Stimulated activated naive CD8-positive, alpha-beta T cell treated with anti-CD3 and anti-CD28 coated beads, Interleukin-15, Interleukin-2, amounts not matched to agents 100 ng/mL and 50 ng/mL, for 24 hours (primary cell): ENCODE data around the gene RADIL.
A peak's percentile ranks its signal among the peaks of the same experiment; 100 is the strongest.

ENCODE experiments used
- H3K27ac Mint-ChIP-seq: one replicate; pipeline ENCODE4 v1.8.0; 2021; ENCODE audit warnings: mild to moderate bottlenecking, mixed read lengths
- H3K27me3 Mint-ChIP-seq: one replicate; pipeline ENCODE4 v1.8.0; 2021; ENCODE audit warnings: mixed read lengths
- H3K36me3 Mint-ChIP-seq: one replicate; pipeline ENCODE4 v1.8.0; 2021; ENCODE audit warnings: low read depth, mixed read lengths
- H3K4me1 Mint-ChIP-seq: one replicate; pipeline ENCODE4 v1.8.0; 2021; ENCODE audit warnings: low read depth, mixed read lengths
- H3K4me3 Mint-ChIP-seq: one replicate; pipeline ENCODE4 v1.8.0; 2021; ENCODE audit warnings: mild to moderate bottlenecking, mixed read lengths
- H3K9me3 Mint-ChIP-seq: one replicate; pipeline ENCODE4 v1.8.0; 2021; ENCODE audit warnings: mixed read lengths

Gene RADIL

GRCh38 chr7:4783762-4784351 is 99.7 kb downstream of the RADIL start:
- H3K27ac Mint-ChIP-seq, result no peak overlapping the region
- no peak overlapping the region for H3K4me3 Mint-ChIP-seq
- H3K27me3 Mint-ChIP-seq, result no peaks in the 10 kb centered on the region
- H3K36me3 Mint-ChIP-seq, result peaks cover 15% of the 10 kb centered on the region
- H3K9me3 Mint-ChIP-seq, result no peaks in the 10 kb centered on the region
- no peaks in the 10 kb centered on the region for H3K4me1 Mint-ChIP-seq

GRCh38 chr7:4783292-4783652 is 100.2 kb downstream of the RADIL start:
- Mint-ChIP-seq H3K36me3 (peaks cover 16% of the 10 kb centered on the region), H3K4me1 (peaks cover 3% of the 10 kb centered on the region), H3K27me3 (no peaks in the 10 kb centered on the region), H3K9me3 (no peaks in the 10 kb centered on the region), H3K27ac (no peak overlapping the region), H3K4me3 (no peak overlapping the region)

- no peak overlapping the region for H3K4me3 Mint-ChIP-seq
- no peak overlapping the region for H3K27ac Mint-ChIP-seq
- no peaks in the 10 kb centered on the region for H3K27me3 Mint-ChIP-seq
- H3K4me1 Mint-ChIP-seq, result peaks cover 9% of the 10 kb centered on the region
- peaks cover 20% of the 10 kb centered on the region for H3K36me3 Mint-ChIP-seq
- no peaks in the 10 kb centered on the region for H3K9me3 Mint-ChIP-seq
These were observed 100.9 kb downstream of the RADIL start for GRCh38 chr7:4782333-4783291.

- H3K9me3 Mint-ChIP-seq, result no peaks in the 10 kb centered on the region
- H3K27me3 Mint-ChIP-seq, result no peaks in the 10 kb centered on the region
- peaks cover 17% of the 10 kb centered on the region for H3K4me1 Mint-ChIP-seq
- H3K36me3 Mint-ChIP-seq, result peaks cover 20% of the 10 kb centered on the region
- no peak overlapping the region for H3K27ac Mint-ChIP-seq
- no peak overlapping the region for H3K4me3 Mint-ChIP-seq
These were observed 102.0 kb downstream of the RADIL start for GRCh38 chr7:4781366-4782069.

- no peak overlapping the region for H3K4me3 Mint-ChIP-seq
- H3K27ac Mint-ChIP-seq, result no peak overlapping the region
- peaks cover 38% of the 10 kb centered on the region for H3K4me1 Mint-ChIP-seq
- no peaks in the 10 kb centered on the region for H3K27me3 Mint-ChIP-seq
- no peaks in the 10 kb centered on the region for H3K9me3 Mint-ChIP-seq
- peaks cover 20% of the 10 kb centered on the region for H3K36me3 Mint-ChIP-seq
These were observed 104.4 kb downstream of the RADIL start for GRCh38 chr7:4779118-4779517.

- peaks cover 41% of the 10 kb centered on the region for H3K4me1 Mint-ChIP-seq
- H3K9me3 Mint-ChIP-seq, result no peaks in the 10 kb centered on the region
- peak overlapping the region; percentile 96 for H3K27ac Mint-ChIP-seq
- H3K4me3 Mint-ChIP-seq, result peak overlapping the region; percentile 96
- H3K27me3 Mint-ChIP-seq, result no peaks in the 10 kb centered on the region
- peaks cover 10% of the 10 kb centered on the region for H3K36me3 Mint-ChIP-seq
These were observed 107.5 kb downstream of the RADIL start for GRCh38 chr7:4775848-4776623.

- Mint-ChIP-seq H3K4me1 (peaks cover 41% of the 10 kb centered on the region), H3K27ac (peak within 1 kb of the TSS; percentile 96), H3K27me3 (no peaks in the 10 kb centered on the region), H3K36me3 (peaks cover 5% of the 10 kb centered on the region), H3K9me3 (no peaks in the 10 kb centered on the region), H3K4me3 (peak within 1 kb of the TSS; percentile 96)
These were observed 108.2 kb downstream of the RADIL start, which contains the start of gene AP5Z1 for GRCh38 chr7:4775250-4775847. TSS of gene AP5Z1 (plus strand) at chr7:4775623. CDS start at chr7:4775716, 93 bp downstream.

- Mint-ChIP-seq H3K27ac (peak overlapping the region; percentile 96), H3K9me3 (no peaks in the 10 kb centered on the region), H3K36me3 (peaks cover 7% of the 10 kb centered on the region), H3K4me1 (peaks cover 43% of the 10 kb centered on the region), H3K4me3 (peak overlapping the region; percentile 96), H3K27me3 (no peaks in the 10 kb centered on the region)
These were observed 108.8 kb downstream of the RADIL start for GRCh38 chr7:4774658-4775249.

GRCh38 chr7:4774007-4774406 is 109.5 kb downstream of the RADIL start:
- Mint-ChIP-seq H3K36me3 (peaks cover 9% of the 10 kb centered on the region), H3K4me3 (peak overlapping the region; percentile 96), H3K9me3 (no peaks in the 10 kb centered on the region), H3K27me3 (no peaks in the 10 kb centered on the region), H3K4me1 (peaks cover 46% of the 10 kb centered on the region), H3K27ac (peak overlapping the region; percentile 96)

- H3K9me3 Mint-ChIP-seq, result no peaks in the 10 kb centered on the region
- H3K4me1 Mint-ChIP-seq, result peaks cover 36% of the 10 kb centered on the region
- no peak overlapping the region for H3K4me3 Mint-ChIP-seq
- H3K27me3 Mint-ChIP-seq, result no peaks in the 10 kb centered on the region
- peaks cover 7% of the 10 kb centered on the region for H3K36me3 Mint-ChIP-seq
- H3K27ac Mint-ChIP-seq, result no peak overlapping the region
These were observed 111.2 kb downstream of the RADIL start for GRCh38 chr7:4772306-4772705.

GRCh38 chr7:4771737-4772136 is 111.8 kb downstream of the RADIL start:
- H3K27me3 Mint-ChIP-seq, result no peaks in the 10 kb centered on the region
- no peak overlapping the region for H3K4me3 Mint-ChIP-seq
- no peaks in the 10 kb centered on the region for H3K9me3 Mint-ChIP-seq

GRCh38 chr7:4770886-4771285 is 112.6 kb downstream of the RADIL start:
- no peak overlapping the region for H3K27ac Mint-ChIP-seq
- H3K27me3 Mint-ChIP-seq, result no peaks in the 10 kb centered on the region
- H3K36me3 Mint-ChIP-seq, result peaks cover 11% of the 10 kb centered on the region
- no peak overlapping the region for H3K4me3 Mint-ChIP-seq
- no peaks in the 10 kb centered on the region for H3K9me3 Mint-ChIP-seq
- H3K4me1 Mint-ChIP-seq, result peaks cover 23% of the 10 kb centered on the region

More at GRCh38 chr7:4771737-4772136, 111.8 kb downstream of the RADIL start:
- H3K36me3 Mint-ChIP-seq, result peaks cover 9% of the 10 kb centered on the region
- H3K4me1 Mint-ChIP-seq, result peaks cover 31% of the 10 kb centered on the region
- no peak overlapping the region for H3K27ac Mint-ChIP-seq

- H3K27me3 Mint-ChIP-seq, result no peaks in the 10 kb centered on the region
- H3K4me1 Mint-ChIP-seq, result peaks cover 15% of the 10 kb centered on the region
- H3K4me3 Mint-ChIP-seq, result no peak overlapping the region
- peak overlapping the region; percentile 60 for H3K27ac Mint-ChIP-seq
- no peaks in the 10 kb centered on the region for H3K9me3 Mint-ChIP-seq
- H3K36me3 Mint-ChIP-seq, result peaks cover 11% of the 10 kb centered on the region
These were observed 113.8 kb downstream of the RADIL start for GRCh38 chr7:4769761-4770160.
